Measurements from ENCODE around the gene GPC3. TPM values are rescaled to one million over a fixed set of nuclear protein-coding genes. Genes with fewer than 3 reads are reported as not detected.
"Not testable (repeated sequence)": the region's sequence is repeated elsewhere in the genome, so short reads cannot be mapped to it uniquely, and the experiment has no call there.

GPC3 gene
- total RNA-seq, 1 experiment from 2014 or later = not detected

DNA sequence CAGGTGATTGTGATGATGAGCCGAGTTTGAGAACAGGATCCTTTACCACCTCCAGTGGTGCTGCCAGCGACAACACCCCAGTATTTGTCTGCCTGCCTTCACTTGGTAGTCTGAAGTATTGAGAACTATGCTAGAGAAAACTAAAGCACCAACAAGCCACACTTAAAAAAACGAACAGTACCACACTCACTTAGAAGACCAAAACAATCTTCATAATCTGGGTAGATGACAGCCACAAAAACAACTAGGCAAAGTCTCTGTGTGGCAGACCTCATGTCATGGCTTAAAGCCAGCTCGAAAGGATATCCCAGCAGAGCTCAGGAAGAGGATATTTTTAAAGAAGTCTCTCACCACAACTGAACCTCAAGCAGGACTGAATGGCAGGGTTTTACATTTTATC is 236.0 kb downstream of the GPC3 start:
- no peaks in the 10 kb centered on the region for H3K36me3 ChIP-seq
- no peak for DNase-seq
- no peaks in the 10 kb centered on the region for H3K27me3 ChIP-seq
- no peak overlapping the region for H3K4me3 ChIP-seq
- H3K9me3 ChIP-seq = no peaks in the 10 kb centered on the region

DNA sequence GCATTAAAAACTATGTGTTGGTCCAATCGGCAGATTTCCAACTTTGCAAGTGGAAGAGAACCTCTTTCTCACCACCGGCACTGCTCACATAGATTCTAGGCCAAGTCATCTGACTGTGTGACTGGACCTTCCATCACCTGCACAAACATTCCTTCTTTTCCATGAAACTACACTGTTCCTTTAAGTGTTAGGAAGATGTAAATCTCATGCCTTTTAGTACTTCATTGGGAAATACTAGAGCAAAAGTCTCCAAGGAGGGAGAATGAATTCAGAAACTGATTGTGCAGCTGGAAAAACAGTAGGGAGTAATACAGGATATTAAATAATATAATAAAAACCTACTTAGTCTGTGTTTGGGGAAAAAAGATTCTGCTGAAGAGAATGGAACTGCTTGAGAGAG is 238.2 kb downstream of the GPC3 start:
- no peak for DNase-seq
- no peaks in the 10 kb centered on the region for H3K9me3 ChIP-seq
- H3K4me3 ChIP-seq = no peak overlapping the region
- no peaks in the 10 kb centered on the region for H3K36me3 ChIP-seq
- H3K27me3 ChIP-seq = no peaks in the 10 kb centered on the region

DNA sequence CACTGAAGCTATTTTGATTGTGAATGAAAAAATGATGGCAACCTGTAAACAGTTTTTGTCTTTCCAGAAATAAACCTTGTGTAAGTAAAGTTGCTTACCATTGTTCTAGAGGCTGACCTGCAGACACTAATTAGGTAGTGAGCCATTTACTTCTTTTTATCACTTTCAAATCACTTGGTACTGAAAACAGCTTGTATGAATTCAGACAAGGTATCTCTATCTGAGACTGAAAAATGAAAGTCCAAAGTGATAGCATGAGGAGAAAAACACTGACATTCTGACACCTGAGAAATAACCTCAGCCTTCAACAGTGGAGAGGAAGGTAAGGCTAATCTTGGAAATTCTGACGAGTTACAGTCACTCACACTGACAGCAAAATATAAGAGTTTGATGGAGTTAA is 238.8 kb downstream of the GPC3 start:
- H3K36me3 ChIP-seq = no peaks in the 10 kb centered on the region
- DNase-seq = no peak
- H3K4me3 ChIP-seq = no peak overlapping the region
- H3K27me3 ChIP-seq = no peaks in the 10 kb centered on the region
- H3K9me3 ChIP-seq = no peaks in the 10 kb centered on the region

DNA sequence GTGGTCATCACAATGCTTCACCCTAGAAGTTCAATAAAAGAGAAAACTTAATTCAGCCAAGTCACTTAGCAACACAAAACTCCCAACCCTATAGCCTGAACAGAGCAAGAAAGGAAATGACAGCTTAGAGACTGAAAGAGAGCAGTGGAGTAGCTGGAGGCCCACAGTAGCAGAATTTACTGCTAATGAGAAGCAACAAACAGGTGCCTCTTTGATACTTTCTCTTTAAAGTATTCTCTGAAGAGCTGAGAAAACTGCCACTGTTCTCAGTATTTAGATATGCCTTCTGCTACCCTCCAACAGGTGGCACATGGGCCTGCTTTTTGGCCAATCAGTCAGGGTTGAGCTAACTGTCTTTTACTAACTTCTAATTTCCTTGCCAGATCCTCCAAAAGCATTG is 240.0 kb downstream of the GPC3 start:
- Histone ChIP-seq H3K36me3 (no peaks in the 10 kb centered on the region), H3K9me3 (no peaks in the 10 kb centered on the region), H3K27me3 (no peaks in the 10 kb centered on the region), H3K4me3 (no peak overlapping the region)
- DNase-seq = no peak

DNA sequence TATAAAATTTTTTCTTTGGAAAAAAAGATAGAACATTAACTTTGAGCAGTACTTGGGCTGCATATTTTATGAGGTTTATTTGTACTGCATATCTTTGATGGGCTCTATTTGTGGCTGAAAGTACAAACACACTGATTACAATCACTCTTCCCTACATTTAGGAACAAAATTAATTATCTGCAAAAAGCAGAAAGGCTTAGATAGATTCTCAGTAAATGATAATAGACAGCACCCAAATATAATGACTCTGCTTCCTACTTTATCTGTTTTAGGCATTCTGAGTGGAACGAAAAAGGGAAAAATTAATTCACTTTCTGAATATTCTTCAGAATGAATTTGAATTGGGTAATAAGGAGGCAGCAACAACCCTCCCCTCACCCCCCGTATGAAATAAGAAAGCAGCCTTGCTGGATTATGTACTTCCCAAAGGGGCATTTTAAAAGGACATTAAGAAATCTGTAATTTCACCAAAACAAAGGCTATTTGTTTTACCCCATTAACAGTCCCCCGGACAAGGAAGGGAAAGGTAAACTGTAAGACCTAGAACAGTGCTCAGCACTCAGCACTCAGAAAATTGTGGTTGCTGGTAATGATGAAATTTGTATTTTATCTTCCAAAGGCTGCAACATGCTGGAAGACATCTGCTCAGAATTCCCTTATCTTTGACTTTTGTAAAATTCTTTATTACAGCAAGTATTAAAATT is 242.6 kb downstream of the GPC3 start:
- no peaks in the 10 kb centered on the region for H3K27me3 ChIP-seq
- no peaks in the 10 kb centered on the region for H3K9me3 ChIP-seq
- no peak overlapping the region for H3K4me3 ChIP-seq
- no peak for DNase-seq
- H3K36me3 ChIP-seq = no peaks in the 10 kb centered on the region

DNA sequence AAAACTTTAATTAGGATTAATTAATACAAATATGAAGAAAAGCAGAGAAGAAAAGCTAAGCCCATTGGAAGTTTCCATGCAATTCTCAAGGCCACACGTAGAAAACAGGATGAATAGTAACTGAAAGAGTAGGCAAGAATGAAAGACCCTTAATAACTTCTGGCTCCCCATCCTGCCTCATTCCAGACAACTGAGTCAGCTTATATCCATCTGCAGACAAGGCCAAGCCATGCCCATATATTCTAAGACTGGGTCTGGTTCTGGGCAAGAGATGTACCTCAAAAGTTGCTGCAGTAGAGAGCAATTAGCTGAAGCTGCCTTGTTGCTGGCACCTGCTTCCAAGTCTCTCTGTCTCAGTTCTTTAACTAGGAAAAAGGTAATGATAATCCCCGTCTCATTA is 244.1 kb downstream of the GPC3 start:
- Histone ChIP-seq H3K27me3 (no peaks in the 10 kb centered on the region), H3K9me3 (no peaks in the 10 kb centered on the region), H3K4me3 (no peak overlapping the region), H3K36me3 (no peaks in the 10 kb centered on the region)
- peak; percentile 7 for DNase-seq

DNA sequence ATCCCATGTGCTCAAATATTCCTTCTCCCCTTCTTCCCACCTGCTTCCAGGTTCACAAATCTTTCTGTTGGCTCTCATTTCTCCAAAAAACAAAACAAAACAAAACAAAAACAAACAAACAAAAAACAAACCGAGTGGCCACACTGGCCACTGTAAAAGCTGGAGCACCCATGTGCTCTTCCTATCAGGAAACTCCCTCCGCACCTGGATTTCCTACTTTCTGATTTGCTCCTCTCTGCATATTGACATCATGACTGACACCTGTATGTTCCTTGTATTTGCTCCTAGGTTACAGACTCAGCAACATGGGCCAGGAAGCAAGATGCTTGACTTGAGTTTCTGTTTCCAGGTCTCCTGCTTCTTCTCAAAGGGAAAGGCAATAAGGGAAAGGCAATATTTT is 258.8 kb downstream of the GPC3 start:
- Histone ChIP-seq H3K27me3 (no peaks in the 10 kb centered on the region), H3K36me3 (no peaks in the 10 kb centered on the region), H3K9me3 (no peaks in the 10 kb centered on the region), H3K4me3 (no peak overlapping the region)
- DNase-seq = no peak

DNA sequence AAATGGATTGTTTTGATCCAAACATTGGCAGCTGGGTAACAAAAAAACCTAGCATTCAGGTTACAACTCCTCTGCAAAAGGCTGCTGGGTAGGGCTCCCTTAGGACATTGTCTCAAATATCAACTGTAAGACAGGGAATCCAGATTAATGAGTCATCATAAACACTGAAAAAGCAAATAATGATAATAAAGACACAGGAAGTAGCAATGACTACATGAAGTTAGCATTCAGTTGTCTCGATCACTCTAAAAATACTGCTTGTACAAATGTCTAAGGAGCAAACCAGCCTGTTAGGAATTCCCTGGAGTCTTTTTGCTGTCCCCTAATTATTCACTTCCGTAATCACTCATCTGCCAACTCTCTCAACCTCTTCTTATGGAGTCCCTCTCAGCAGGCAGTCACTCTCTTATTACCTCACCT is 259.2 kb downstream of the GPC3 start:
- Histone ChIP-seq H3K27me3 (no peaks in the 10 kb centered on the region), H3K36me3 (no peaks in the 10 kb centered on the region), H3K4me3 (no peak overlapping the region), H3K9me3 (no peaks in the 10 kb centered on the region)
- peak; percentile 52 for DNase-seq

DNA sequence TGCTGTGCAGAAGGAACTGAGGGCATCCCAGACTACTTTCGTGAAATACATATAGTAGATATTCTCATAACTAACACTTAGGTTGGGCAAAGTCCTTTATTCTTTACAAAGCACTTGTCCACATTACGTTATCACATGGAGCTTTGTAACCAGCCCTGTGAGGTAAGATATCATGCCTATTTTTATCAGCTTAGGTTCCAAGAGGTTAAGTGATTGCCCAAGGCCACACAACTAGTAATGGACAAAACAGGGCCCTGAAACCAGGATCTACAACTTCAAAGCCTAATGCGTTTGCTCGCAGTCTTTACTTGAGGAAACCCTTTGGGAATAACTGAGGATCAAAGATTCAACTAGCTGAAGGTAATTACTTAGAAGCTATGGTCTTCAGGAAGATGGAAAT is 261.5 kb downstream of the GPC3 start:
- no peak overlapping the region for H3K4me3 ChIP-seq
- no peak for DNase-seq
- H3K9me3 ChIP-seq = no peaks in the 10 kb centered on the region
- no peaks in the 10 kb centered on the region for H3K36me3 ChIP-seq
- H3K27me3 ChIP-seq = no peaks in the 10 kb centered on the region

DNA sequence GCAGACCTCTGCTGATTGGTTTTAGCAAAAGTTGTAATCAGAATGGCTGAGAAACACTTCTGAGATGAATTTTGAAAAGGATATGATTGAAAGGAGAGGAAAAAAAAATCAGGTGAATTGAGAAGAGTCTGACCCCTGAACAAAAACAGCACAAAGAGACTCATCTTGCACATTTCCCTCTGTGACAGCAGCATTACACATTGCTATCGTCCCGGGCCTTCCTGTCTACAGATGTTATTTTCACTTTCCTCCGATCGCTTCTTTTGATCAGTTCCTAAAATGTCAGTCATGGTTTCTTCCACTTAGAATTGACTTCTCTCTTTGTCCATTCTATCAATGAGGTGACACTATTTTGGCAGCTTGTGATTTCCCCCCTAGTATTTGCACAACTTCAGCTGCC is 262.6 kb downstream of the GPC3 start:
- Histone ChIP-seq H3K27me3 (no peaks in the 10 kb centered on the region), H3K9me3 (no peaks in the 10 kb centered on the region), H3K36me3 (no peaks in the 10 kb centered on the region), H3K4me3 (no peak overlapping the region)
- DNase-seq = no peak

DNA sequence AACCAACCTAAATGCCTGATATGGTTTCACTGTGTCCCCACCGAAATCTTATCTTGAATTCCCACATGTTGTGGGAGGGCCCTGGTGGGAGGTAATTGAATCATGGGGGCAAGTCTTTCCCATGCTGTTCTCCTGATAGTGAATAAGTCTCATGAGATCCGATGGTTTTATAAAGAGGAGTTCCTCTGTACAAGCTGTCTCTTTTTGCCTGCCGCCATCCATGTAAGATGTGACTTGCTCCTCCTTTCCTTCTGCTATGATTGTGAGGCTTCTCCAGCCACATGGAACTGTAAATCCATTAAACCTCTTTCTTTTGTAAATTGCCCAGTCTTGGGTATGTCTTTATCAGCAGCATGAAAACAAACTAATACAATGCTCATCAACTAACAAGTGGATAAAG is 265.1 kb downstream of the GPC3 start:
- H3K9me3 ChIP-seq, H3K36me3 ChIP-seq, DNase-seq, H3K4me3 ChIP-seq, H3K27me3 ChIP-seq: not testable (repeated sequence)

DNA sequence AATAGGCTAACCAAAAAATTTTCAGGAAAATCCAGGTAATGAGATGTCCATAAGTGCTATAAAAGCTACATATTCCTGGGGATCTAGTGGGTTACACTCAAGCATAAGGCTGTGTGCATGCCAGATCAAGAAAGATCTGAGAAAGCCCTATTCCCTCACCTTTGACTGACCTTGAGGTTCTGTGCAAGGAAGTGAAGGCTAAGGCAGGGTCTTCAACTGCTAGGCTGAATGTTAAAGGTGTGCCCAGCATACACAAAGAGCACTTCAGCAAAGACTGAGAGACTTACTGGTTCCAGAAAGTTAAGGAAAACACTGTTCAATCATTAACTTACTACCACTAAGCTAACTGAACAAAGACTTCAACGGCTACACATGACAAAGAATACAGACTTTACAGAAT is 269.7 kb downstream of the GPC3 start:
- DNase-seq = no peak
- Histone ChIP-seq H3K4me3 (no peak overlapping the region), H3K27me3 (no peaks in the 10 kb centered on the region), H3K9me3 (no peaks in the 10 kb centered on the region), H3K36me3 (no peaks in the 10 kb centered on the region)

DNA sequence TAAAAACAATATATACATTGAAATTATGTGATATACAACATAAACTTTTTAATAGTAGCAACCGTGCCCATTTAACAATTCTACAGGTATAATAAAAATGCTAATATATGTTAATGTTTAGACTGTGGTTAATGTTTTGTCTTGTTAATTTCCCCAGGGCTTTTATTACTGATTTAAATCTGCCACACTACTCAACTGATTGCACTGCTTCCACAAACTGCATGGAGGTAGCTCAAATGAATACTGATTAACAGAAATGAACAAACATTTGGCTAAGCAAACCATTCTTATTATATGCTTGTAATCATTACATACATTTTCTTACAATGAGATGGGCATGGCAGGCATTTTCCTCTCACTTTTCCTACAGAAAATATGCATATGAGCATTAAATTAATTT is 275.9 kb downstream of the GPC3 start:
- H3K36me3 ChIP-seq = no peaks in the 10 kb centered on the region
- H3K27me3 ChIP-seq = no peaks in the 10 kb centered on the region
- no peak for DNase-seq
- H3K4me3 ChIP-seq = no peak overlapping the region
- H3K9me3 ChIP-seq = no peaks in the 10 kb centered on the region

DNA sequence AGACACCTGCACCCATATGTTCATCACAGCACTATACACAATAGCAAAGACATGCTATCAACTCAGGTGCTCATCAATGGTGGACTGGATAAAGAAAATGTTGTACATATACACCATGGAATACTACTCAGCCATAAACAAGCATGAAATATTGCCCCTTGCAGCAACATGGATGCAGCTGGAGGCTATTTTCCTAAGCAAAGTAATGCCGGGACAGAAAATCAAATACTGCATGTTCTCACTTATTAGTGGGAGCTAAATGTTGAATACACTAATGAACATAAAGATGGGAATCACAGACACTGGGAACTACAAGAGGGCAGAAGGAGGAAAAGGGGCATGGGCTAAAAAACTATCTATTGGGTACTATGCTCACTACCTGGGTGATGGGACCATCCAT is 278.5 kb downstream of the GPC3 start:
- Histone ChIP-seq H3K9me3 (no peaks in the 10 kb centered on the region), H3K4me3 (no peak overlapping the region), H3K36me3 (no peaks in the 10 kb centered on the region), H3K27me3 (no peaks in the 10 kb centered on the region)
- DNase-seq = no peak

DNA sequence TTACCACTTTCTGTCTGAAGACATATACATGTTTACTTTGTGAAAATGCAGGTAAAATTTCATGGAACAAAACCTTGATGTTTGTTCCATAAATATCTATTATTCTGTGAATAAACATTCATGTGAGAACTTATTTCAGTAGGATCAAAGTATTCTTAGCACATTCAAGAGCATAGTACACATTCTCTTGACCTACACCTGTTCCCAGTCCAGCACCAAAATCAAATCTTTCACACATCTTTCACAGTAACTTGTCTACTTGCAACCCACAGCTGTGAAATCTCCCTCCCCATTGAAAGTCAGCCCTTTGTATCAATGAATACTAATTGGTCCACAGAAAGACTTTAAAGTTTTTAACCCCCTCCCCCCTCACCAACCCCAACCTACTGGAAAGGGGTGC is 283.2 kb downstream of the GPC3 start:
- Histone ChIP-seq H3K4me3 (no peak overlapping the region), H3K36me3 (no peaks in the 10 kb centered on the region), H3K27me3 (no peaks in the 10 kb centered on the region), H3K9me3 (no peaks in the 10 kb centered on the region)
- no peak for DNase-seq

DNA sequence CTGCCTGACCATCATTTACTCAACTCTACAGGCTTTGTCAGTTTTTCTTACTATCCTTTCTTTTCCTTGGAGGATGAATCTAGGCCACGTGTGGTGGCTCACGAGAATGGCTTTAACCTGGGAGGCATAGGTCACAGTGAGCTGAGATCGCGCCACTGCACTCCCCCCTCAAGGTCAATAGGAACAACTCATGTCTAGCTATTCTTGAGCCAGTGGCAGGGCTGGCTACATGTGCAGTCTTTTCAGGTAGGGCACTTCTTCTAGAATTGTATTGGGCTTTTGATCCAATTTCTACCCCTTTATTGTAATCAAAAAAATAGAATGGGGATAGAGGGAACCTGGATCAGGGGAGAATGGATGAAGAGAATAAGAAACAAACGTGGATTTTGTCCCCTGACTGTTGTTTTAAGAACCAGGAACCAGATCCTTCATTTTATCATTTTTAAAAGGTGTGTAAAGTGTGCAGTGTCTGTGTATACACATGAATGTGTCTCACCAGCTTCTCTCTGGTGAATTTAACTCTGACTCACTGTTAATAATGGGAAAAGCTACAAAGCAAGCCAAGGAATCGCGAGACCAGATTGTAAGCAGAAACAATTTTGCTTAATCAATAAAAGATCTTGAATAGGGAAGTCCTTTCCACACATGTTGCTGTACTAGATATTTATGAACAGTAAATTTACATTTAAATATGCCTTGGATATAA is 286.2 kb downstream of the GPC3 start:
- no peak for DNase-seq
- H3K27me3 ChIP-seq = no peaks in the 10 kb centered on the region
- no peaks in the 10 kb centered on the region for H3K36me3 ChIP-seq
- H3K9me3 ChIP-seq = no peaks in the 10 kb centered on the region
- H3K4me3 ChIP-seq = no peak overlapping the region

DNA sequence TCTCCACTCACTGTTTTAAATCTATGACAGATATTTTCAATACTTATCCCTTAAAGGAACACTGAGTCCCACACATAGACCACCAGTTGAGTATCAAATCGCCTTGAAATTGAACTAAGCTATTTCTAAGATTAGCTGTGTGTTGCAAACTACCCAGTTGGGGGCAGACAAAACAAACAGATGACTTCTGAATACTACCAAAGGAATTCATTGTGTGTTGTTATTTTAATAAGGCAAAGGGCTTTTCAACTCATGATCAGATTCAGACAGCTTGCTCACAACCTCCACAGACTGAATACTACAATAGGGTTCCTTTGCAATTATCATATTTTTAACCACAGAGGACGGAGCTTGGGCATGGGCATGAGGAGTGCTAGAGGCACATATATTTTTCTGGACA is 287.1 kb downstream of the GPC3 start:
- H3K27me3 ChIP-seq = no peaks in the 10 kb centered on the region
- no peak for DNase-seq
- no peak overlapping the region for H3K4me3 ChIP-seq
- H3K9me3 ChIP-seq = no peaks in the 10 kb centered on the region
- no peaks in the 10 kb centered on the region for H3K36me3 ChIP-seq

DNA sequence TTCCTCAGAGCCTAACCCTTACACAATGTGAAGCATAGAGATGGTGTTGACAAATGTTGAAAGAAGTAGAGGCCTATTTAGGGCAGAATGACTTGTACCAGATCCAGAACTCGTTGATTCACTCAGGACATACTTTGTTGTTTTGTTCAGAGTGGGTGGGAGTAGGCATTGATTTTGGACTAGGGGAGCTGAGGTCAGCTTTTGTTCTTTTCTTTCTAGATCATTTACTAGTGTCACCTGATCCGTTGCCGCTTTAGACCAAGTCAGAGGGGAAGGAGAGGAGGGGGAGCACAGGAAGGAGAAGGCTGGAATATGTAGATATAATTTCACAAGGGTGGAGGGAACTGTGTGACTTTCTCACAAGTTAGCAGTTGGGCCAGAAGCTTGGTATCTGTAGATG is 287.7 kb downstream of the GPC3 start:
- Histone ChIP-seq H3K9me3 (no peaks in the 10 kb centered on the region), H3K4me3 (no peak overlapping the region), H3K36me3 (no peaks in the 10 kb centered on the region), H3K27me3 (no peaks in the 10 kb centered on the region)
- DNase-seq = no peak

Data from MG63 (cell line).